ENCODE measurements around the gene FHL1. TPM values are rescaled to one million over a fixed set of nuclear protein-coding genes. Genes with fewer than 3 reads are reported as not detected.

FHL1 gene
- total RNA-seq, 1 experiment from 2014 or later, result 51.8 TPM

- H3K4me3 ChIP-seq (ENCODE audit: low read length), result no peak overlapping the region
- no peak overlapping the region for H2AFZ ChIP-seq (ENCODE audit: low read length)
- ATAC-seq (no peak), DNase-seq (no peak)
- H3K9me3 ChIP-seq (ENCODE audit: low read length), result no peaks in the 10 kb centered on the region
- intact Hi-C loops (cut with micrococcal nuclease), result no loop called here
- no peaks in the 10 kb centered on the region for H4K20me1 ChIP-seq (ENCODE audit: low read length)
- TF ChIP-seq EZH2phosphoT487 (IDR thresholded peaks at IDR 0.05; ENCODE audit: borderline replicate concordance, low read length) (no peak), CTCF (conservative IDR thresholded peaks at IDR 0.05; ENCODE audit: low read depth, low read length) (no peak), EZH2 (IDR thresholded peaks at IDR 0.05; ENCODE audit: low read length, unreplicated experiment) (no peak)
- CTCF ChIA-PET, result no interaction called here
- no peaks in the 10 kb centered on the region for H3K36me3 ChIP-seq (ENCODE audit: low read depth, low read length)
- H3K4me1 ChIP-seq (ENCODE audit: insufficient read depth, low read length), result peaks cover 6% of the 10 kb centered on the region
- peaks cover 10% of the 10 kb centered on the region; the same call in 1 of the 2 replicates for H3K79me2 ChIP-seq (ENCODE audit: low read length)
- H3K4me2 ChIP-seq (ENCODE audit: low read length), result no peak overlapping the region
- no peaks in the 10 kb centered on the region for H3K9me2 ChIP-seq (replicated peaks; ENCODE audit: low read length)
- BruUV-seq (replicated peaks), result no TSS peak
- no peak overlapping the region for H3K9ac ChIP-seq (ENCODE audit: low read length)
- POLR2A ChIA-PET (ENCODE audit: unreplicated experiment), result no interaction called here
- H3K27me3 ChIP-seq (ENCODE audit: low read length), result no peaks in the 10 kb centered on the region
- no peaks in the 10 kb centered on the region for H3F3A ChIP-seq (ENCODE audit: low read length, unreplicated experiment)
- no peak overlapping the region for H3K27ac ChIP-seq (ENCODE audit: low read length)
These were observed 7.7 kb downstream of the FHL1 start for GRCh38 chrX:136154998-136155397.

- ATAC-seq (no peak), DNase-seq (no peak)
- POLR2A ChIA-PET (ENCODE audit: unreplicated experiment), result no interaction called here
- Histone ChIP-seq H3K4me3 (ENCODE audit: low read length) (no peak overlapping the region), H3K4me1 (ENCODE audit: insufficient read depth, low read length) (peaks cover 10% of the 10 kb centered on the region), H3F3A (ENCODE audit: low read length, unreplicated experiment) (no peaks in the 10 kb centered on the region), H3K4me2 (ENCODE audit: low read length) (no peak overlapping the region), H3K9me2 (replicated peaks; ENCODE audit: low read length) (no peaks in the 10 kb centered on the region), H2AFZ (ENCODE audit: low read length) (no peak overlapping the region), H3K79me2 (ENCODE audit: low read length) (peaks cover 10% of the 10 kb centered on the region; the same call in 1 of the 2 replicates), H3K9ac (ENCODE audit: low read length) (no peak overlapping the region), H3K27me3 (ENCODE audit: low read length) (no peaks in the 10 kb centered on the region), H3K9me3 (ENCODE audit: low read length) (no peaks in the 10 kb centered on the region), H3K27ac (ENCODE audit: low read length) (no peak overlapping the region), H4K20me1 (ENCODE audit: low read length) (no peaks in the 10 kb centered on the region), H3K36me3 (ENCODE audit: low read depth, low read length) (no peaks in the 10 kb centered on the region)
- BruUV-seq (replicated peaks), result no TSS peak
- intact Hi-C loops (cut with micrococcal nuclease), result no loop called here
- CTCF ChIA-PET, result no interaction called here
- TF ChIP-seq CTCF (conservative IDR thresholded peaks at IDR 0.05; ENCODE audit: low read depth, low read length) (no peak), EZH2 (IDR thresholded peaks at IDR 0.05; ENCODE audit: low read length, unreplicated experiment) (no peak), EZH2phosphoT487 (IDR thresholded peaks at IDR 0.05; ENCODE audit: borderline replicate concordance, low read length) (no peak)
These were observed 9.3 kb downstream of the FHL1 start for GRCh38 chrX:136156560-136157117.

DNA sequence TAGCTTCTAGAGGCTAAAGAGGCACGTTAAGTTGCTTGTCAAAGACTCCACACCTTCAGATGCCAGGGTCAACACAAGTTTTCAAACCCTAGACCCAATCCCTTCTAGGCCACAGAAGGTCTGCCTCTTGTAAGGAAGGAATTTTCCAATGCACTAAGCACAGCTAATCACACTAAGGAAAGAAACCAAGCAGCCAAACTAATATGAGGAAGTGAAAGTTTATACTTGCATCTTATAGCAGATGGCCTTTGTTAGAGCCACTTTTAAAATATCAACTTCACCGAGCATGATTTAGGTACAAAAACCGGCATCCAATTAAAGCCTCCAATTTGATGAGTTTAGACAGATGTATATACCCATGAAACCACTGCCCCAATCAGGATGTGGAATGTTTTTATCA is 9.9 kb downstream of the FHL1 start:
- no peak overlapping the region for H3K9ac ChIP-seq (ENCODE audit: low read length)
- TF ChIP-seq EZH2 (IDR thresholded peaks at IDR 0.05; ENCODE audit: low read length, unreplicated experiment) (no peak), EZH2phosphoT487 (IDR thresholded peaks at IDR 0.05; ENCODE audit: borderline replicate concordance, low read length) (no peak), CTCF (conservative IDR thresholded peaks at IDR 0.05; ENCODE audit: low read depth, low read length) (no peak)
- BruUV-seq (replicated peaks), result no TSS peak
- no peak overlapping the region for H3K4me3 ChIP-seq (ENCODE audit: low read length)
- no peak for ATAC-seq
- no peaks in the 10 kb centered on the region for H3K36me3 ChIP-seq (ENCODE audit: low read depth, low read length)
- intact Hi-C loops (cut with micrococcal nuclease), result no loop called here
- CTCF ChIA-PET, result no interaction called here
- H3K4me2 ChIP-seq (ENCODE audit: low read length), result no peak overlapping the region
- no peak overlapping the region for H3K27ac ChIP-seq (ENCODE audit: low read length)
- no peak for DNase-seq
- POLR2A ChIA-PET (ENCODE audit: unreplicated experiment), result no interaction called here
- no peak overlapping the region for H2AFZ ChIP-seq (ENCODE audit: low read length)
- no peaks in the 10 kb centered on the region for H3K27me3 ChIP-seq (ENCODE audit: low read length)
- H3K9me2 ChIP-seq (replicated peaks; ENCODE audit: low read length), result no peaks in the 10 kb centered on the region
- no peaks in the 10 kb centered on the region for H4K20me1 ChIP-seq (ENCODE audit: low read length)
- no peaks in the 10 kb centered on the region for H3K9me3 ChIP-seq (ENCODE audit: low read length)
- no peaks in the 10 kb centered on the region for H3F3A ChIP-seq (ENCODE audit: low read length, unreplicated experiment)
- peaks cover 10% of the 10 kb centered on the region; the same call in 1 of the 2 replicates for H3K79me2 ChIP-seq (ENCODE audit: low read length)
- H3K4me1 ChIP-seq (ENCODE audit: insufficient read depth, low read length), result peaks cover 10% of the 10 kb centered on the region

Data from PC-3 (cell line).